Brain microvascular endothelial cell (primary cell): Measurements from ENCODE around the gene UBE2O.

Source experiments
- DNase-seq: peaks from one replicate; pipeline ENCODE4 v3.0.0-alpha.2; 2020
- H3K27ac ChIP-seq: fragments of 250-450 bp; sonication (Bioruptor Pico); 2 replicates; pipeline ENCODE4 v1.5.1; 2020; ENCODE audit warnings: mild to moderate bottlenecking, moderate library complexity
- H3K27me3 ChIP-seq: fragments of 250-450 bp; sonication (Bioruptor Pico); replicated peaks from 2 replicates; pipeline ENCODE4 v1.5.1; 2020; ENCODE audit warnings: mild to moderate bottlenecking
- H3K36me3 ChIP-seq: fragments of 250-450 bp; sonication (Bioruptor Pico); replicated peaks from 2 replicates; pipeline ENCODE4 v1.5.1; 2020; ENCODE audit warnings: mild to moderate bottlenecking
- H3K4me3 ChIP-seq: 2 replicates; pipeline ENCODE4 v1.5.1; 2011; ENCODE audit warnings: low read depth, mild to moderate bottlenecking, control low read depth, low read length, moderate library complexity
- in situ Hi-C: cut with HindIII; loops from 2 replicates; pipeline ENCODE4 v1.10.0; 2017; ENCODE audit warnings: low sequenced_read_pairs, low pct_ligation_motif_present
- TF ChIP-seq, protein P1 (sequence below): IDR thresholded peaks from 2 replicates; pipeline ENCODE4 v1.5.1; 2011; ENCODE audit warnings: low read depth, mild to moderate bottlenecking, moderate library complexity, low read length, control low read depth, inconsistent platforms; ENCODE audit errors: missing control alignments

Gene UBE2O

DNA sequence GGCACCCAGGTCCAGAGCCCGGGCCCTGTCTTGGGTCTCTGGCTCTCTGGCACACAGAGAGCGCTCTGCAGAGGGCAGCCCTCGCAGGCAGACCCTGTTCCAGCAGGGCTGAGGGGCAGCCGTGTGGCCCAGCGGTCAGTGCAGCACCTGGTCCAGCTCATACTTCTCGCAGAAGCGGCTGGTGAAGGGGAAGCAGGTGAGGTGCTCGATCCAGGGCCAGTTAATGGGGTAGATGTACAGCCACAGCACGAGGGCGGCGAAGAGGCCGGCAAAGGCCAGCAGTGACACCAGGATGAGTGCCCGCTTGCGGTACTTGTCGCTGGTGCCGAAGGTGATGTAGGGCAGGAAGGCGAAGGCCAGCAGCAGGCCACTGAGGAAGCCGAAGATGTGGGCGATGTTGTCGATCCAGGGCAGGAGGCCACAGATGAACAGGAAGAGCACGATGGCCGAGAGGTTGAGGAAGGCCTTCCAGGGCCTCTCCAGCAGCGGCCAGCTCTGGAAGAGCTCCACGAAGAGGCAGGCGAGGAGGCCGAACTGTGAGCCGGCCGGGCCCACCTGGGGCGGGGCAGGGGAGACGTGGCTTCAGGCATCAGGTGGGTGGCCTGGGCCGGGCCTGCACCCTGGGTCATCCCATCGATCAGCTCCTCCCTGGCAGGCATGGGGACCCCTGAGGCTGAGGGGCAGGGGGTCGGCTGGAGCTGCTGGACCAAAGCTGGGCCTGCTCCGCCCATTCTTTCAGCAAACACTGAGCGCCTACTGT lies 18.7 kb upstream of the UBE2O start:
- peaks cover 33% of the 10 kb centered on the region for H3K36me3 ChIP-seq
- H3K27me3 ChIP-seq, result no peaks in the 10 kb centered on the region
- in situ Hi-C loops, result no loop called here
- no peak overlapping the region for H3K4me3 ChIP-seq
- TF ChIP-seq, protein P1, sequence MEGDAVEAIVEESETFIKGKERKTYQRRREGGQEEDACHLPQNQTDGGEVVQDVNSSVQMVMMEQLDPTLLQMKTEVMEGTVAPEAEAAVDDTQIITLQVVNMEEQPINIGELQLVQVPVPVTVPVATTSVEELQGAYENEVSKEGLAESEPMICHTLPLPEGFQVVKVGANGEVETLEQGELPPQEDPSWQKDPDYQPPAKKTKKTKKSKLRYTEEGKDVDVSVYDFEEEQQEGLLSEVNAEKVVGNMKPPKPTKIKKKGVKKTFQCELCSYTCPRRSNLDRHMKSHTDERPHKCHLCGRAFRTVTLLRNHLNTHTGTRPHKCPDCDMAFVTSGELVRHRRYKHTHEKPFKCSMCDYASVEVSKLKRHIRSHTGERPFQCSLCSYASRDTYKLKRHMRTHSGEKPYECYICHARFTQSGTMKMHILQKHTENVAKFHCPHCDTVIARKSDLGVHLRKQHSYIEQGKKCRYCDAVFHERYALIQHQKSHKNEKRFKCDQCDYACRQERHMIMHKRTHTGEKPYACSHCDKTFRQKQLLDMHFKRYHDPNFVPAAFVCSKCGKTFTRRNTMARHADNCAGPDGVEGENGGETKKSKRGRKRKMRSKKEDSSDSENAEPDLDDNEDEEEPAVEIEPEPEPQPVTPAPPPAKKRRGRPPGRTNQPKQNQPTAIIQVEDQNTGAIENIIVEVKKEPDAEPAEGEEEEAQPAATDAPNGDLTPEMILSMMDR, result no peak
- no peak overlapping the region for H3K27ac ChIP-seq
- DNase-seq, result no peak

DNA sequence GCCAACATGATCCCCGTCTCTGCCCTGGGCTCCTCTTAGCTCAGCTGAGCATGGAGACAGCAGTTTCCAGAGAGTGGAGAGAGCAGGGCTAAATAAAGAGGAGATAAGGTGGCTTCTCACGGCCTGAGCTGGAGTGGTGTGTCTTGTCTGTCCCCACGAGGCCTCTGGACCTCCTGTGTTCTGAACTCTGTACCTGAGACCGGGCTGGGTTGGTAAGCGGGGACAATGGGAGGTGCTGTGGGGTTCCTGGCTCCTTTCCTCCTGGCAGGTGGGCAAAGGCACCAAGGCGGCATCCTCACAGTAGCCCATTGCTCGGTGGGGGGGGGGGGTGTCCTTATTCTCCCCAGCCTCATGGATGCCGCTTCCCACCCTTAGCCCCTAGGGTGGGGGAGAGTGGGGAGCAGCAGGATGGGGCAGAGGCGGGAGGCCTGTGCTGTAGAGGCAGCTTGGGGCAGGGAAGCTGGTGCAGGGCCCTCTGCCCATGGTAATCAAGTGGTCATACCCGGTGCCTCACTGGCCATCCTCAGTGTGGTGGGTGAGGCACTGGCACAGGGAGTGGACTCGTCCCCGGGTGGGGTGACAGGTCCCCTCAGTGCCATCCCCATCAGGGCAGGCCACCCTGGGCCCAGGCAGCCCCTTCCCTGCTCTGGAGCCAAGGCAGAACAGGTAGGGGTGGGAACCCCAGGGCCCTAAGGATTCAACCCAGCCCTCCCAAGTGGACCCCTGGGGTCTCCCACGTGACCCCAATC lies 17.2 kb upstream of the UBE2O start:
- Histone ChIP-seq H3K27me3 (no peaks in the 10 kb centered on the region), H3K4me3 (no peak overlapping the region), H3K36me3 (peaks cover 30% of the 10 kb centered on the region), H3K27ac (no peak overlapping the region)
- DNase-seq, result no peak
- in situ Hi-C loops, result no loop called here
- TF ChIP-seq, protein P1, result no peak

DNA sequence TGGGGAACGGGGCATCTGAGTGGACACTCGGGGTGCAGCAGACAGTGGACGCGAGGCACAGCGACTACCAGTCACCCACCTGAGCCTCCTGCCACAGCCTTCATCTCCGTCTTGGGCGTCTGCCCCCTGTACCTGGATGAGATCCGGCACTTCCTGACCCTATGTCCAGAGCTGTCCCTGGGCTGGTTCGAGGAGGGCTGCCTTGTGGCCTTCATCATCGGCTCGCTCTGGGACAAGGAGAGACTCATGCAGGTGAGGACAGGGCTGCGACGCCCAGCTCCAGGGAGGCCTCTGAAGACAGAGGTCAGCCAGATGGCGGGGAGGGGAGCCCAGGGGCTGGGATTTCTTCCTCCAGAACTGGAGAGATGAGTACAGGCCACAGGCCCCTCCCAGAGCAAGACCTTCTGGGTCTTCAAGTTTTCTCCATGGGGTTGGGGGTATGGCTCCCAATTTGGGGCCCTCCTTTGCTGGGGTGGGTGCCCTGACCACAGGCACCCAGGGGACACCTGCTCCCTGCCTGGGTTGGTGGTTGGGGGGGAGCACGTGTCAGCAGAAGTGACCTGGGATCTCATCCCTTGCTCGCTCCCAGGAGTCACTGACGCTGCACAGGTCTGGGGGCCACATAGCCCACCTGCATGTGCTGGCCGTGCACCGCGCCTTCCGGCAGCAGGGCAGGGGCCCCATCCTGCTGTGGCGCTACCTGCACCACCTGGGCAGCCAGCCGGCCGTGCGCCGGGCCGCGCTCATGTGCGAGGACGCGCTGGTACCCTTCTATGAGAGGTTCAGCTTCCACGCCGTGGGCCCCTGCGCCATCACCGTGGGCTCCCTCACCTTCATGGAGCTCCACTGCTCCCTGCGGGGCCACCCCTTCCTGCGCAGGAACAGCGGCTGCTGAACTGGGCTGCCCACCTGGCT lies 16.4 kb upstream of the UBE2O start:
- no peak overlapping the region for H3K4me3 ChIP-seq
- H3K27ac ChIP-seq, result no peak overlapping the region
- H3K36me3 ChIP-seq, result peaks cover 25% of the 10 kb centered on the region
- no peak for DNase-seq
- in situ Hi-C loops, result no loop called here
- no peaks in the 10 kb centered on the region for H3K27me3 ChIP-seq
- TF ChIP-seq, protein P1, result no peak

DNA sequence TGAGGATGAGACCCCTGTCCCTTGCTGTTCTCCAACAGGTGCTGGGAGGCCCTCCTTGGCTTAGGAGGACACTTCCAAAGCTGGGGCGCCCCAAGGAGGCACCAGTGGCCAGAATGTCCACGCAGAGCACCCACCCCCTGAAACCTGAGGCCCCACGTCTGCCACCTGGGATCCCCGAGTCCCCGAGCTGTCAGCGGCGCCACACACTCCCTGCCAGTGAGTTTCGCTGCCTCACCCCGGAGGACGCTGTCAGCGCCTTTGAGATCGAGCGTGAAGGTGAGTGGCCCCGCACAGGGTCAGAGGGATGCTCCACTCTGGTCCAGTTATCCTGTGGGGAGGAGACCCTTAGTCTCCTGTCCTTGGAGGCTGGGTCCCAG lies 15.7 kb upstream of the UBE2O start:
- Histone ChIP-seq H3K4me3 (no peak overlapping the region), H3K36me3 (peaks cover 18% of the 10 kb centered on the region), H3K27ac (no peak overlapping the region), H3K27me3 (no peaks in the 10 kb centered on the region)
- in situ Hi-C loops, result no loop called here
- TF ChIP-seq, protein P1, result no peak
- no peak for DNase-seq

DNA sequence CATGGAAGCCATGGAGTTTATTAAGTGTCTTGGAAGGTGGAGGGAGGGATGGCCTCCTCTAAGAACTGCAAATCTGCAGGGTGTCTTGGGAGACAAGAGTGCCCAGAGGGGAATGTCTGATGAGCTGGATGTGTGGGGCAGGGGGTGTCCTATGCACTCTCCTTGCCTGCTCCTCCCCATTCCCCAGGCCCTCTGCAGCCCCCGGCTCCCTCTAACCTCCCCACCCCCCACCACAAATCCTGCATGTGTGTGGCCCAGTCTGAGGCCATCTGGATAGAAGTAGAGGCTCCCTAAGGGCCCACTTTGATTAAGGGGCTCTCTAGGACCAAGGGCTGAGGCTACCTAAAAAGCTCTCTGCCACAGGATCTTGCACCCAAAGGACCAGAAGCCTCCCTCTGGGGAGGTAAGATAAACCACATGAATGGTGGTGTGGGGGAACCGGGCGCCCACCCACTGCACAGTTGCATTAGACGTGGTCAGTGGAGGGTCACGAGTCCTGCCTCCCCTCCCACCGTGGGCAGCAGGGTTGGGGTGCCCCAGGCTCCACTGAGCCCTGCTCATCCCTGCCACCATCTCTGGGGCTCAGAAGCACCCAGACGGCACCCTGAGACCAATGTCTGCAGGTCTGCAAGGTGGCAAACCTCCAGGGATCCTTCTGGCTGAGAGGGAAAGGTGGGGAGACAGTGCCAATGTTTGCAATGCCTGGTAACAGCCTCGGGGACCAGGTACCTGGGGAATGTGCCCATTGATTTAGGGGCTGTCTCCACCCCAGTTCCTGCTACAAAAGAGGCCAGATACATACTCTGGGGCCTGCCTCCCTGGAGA lies 15.1 kb upstream of the UBE2O start:
- Histone ChIP-seq H3K36me3 (peaks cover 15% of the 10 kb centered on the region), H3K4me3 (no peak overlapping the region), H3K27ac (no peak overlapping the region), H3K27me3 (no peaks in the 10 kb centered on the region)
- TF ChIP-seq, protein P1, result no peak
- no peak for DNase-seq
- in situ Hi-C loops, result no loop called here
